A549 (cell line): ENCODE data around the gene IRF3. TPM values are rescaled to one million over a fixed set of nuclear protein-coding genes. Genes with fewer than 3 reads are reported as not detected.

ENCODE experiments used
- ATAC-seq, 2 experiments: fragments of 200-7000 bp in 1 of 2; fragments of >200 bp in 1 of 2; cut with Nextera tagmentation in 1 of 2; cut with Tn5 transposase in 1 of 2; 3 replicates each; pipeline versions ENCODE4 v1.8.0 to v1.9.1; 2018 to 2020; ENCODE audit warnings: mild to moderate bottlenecking in 1 of 2, moderate library complexity in 1 of 2
- CTCF ChIA-PET: fragments of 300-600 bp; sonication (Branson Sonifier 250); formaldehyde crosslinking; extraction: SDS; loops from one replicate; lab custom pipeline; 2021; ENCODE audit warnings: antibody characterized with exemption, inconsistent platforms; lab: Yijun Ruan, JAX
- POLR2A ChIA-PET: fragments of 350-600 bp; formaldehyde crosslinking; extraction: SDS; loops from one replicate; lab custom pipeline; 2021; ENCODE audit warnings: antibody characterized with exemption, inconsistent platforms; lab: Yijun Ruan, JAX
- DNase-seq, 2 experiments: peaks; one replicate each; pipeline versions ENCODE4 v3.0.0 to v3.0.0-alpha.2; 2011 to 2016; ENCODE audit warnings: low read depth in 1 of 2, low spot score in 1 of 2
- FAIRE-seq: peaks from 2 replicates; lab custom pipeline; 2011; peaks lifted over from hg19 to GRCh38; lab: Jason Lieb, UNC
- H3K27ac ChIP-seq, 2 experiments: fragments of >200 bp; sonication (Bioruptor Twin); formaldehyde crosslinking; 3 replicates each; pipeline ENCODE4 v1.5.1; 2016 to 2017
- H3K4me1 ChIP-seq: fragments of >200 bp; sonication (Bioruptor Twin); formaldehyde crosslinking; 3 replicates; pipeline ENCODE4 v1.6.1; 2016
- H3K4me2 ChIP-seq: fragments of >200 bp; sonication (Bioruptor Twin); formaldehyde crosslinking; 3 replicates; pipeline ENCODE4 v1.6.1; 2016
- H3K4me3 ChIP-seq: fragments of >200 bp; sonication (Bioruptor Twin); formaldehyde crosslinking; 3 replicates; pipeline ENCODE4 v1.5.1; 2016
- H3K9me3 ChIP-seq: fragments of >200 bp; sonication (Bioruptor Twin); formaldehyde crosslinking; 3 replicates; pipeline ENCODE4 v1.6.1; 2016
- BHLHE40 ChIP-seq: IDR thresholded peaks from 2 replicates; pipeline ENCODE4 v1.6.1; 2012; ENCODE audit warnings: low read depth, low read length, inconsistent platforms
- CBX2 ChIP-seq: fragments of 200-600 bp; sonication (generic); IDR thresholded peaks from 2 replicates; pipeline ENCODE4 v1.6.1; 2016; ENCODE audit warnings: low read depth, mild to moderate bottlenecking, borderline replicate concordance
- CBX8 ChIP-seq: fragments of 200-600 bp; sonication (generic); IDR thresholded peaks from 2 replicates; pipeline ENCODE4 v1.6.1; 2016
- CHD2 ChIP-seq: fragments of 150-350 bp; IDR thresholded peaks from 2 replicates; pipeline ENCODE4 v1.6.1; 2014; ENCODE audit warnings: low read length; ENCODE audit not compliant: partially characterized antibody
- CHD4 ChIP-seq: fragments of 200-600 bp; sonication (generic); IDR thresholded peaks from 2 replicates; pipeline ENCODE4 v1.6.1; 2016; ENCODE audit warnings: antibody characterized with exemption, mild to moderate bottlenecking, borderline replicate concordance
- EHMT2 ChIP-seq: fragments of 200-600 bp; sonication (generic); IDR thresholded peaks from 2 replicates; pipeline ENCODE4 v1.6.1; 2016; ENCODE audit warnings: antibody characterized with exemption, low read depth, mild to moderate bottlenecking, moderate library complexity
- ESRRA ChIP-seq: fragments of 150-350 bp; IDR thresholded peaks from 2 replicates; pipeline ENCODE4 v1.6.1; 2014; ENCODE audit warnings: mild to moderate bottlenecking, low read length, borderline replicate concordance
- FOSB ChIP-seq: fragments of 250-450 bp; sonication (Bioruptor Pico); IDR thresholded peaks from 2 replicates; pipeline ENCODE4 v1.5.0; 2020; ENCODE audit warnings: mild to moderate bottlenecking, moderate library complexity
- GATA3 ChIP-seq: IDR thresholded peaks from 2 replicates; pipeline ENCODE4 v1.6.1; 2012; ENCODE audit warnings: borderline replicate concordance
- HOXA7 ChIP-seq: fragments of 250-450 bp; sonication (Bioruptor Pico); IDR thresholded peaks from 2 replicates; pipeline ENCODE4 v1.5.0; 2020; ENCODE audit warnings: mild to moderate bottlenecking, moderate library complexity
- HOXB13 ChIP-seq: fragments of 250-450 bp; sonication (Bioruptor Pico); IDR thresholded peaks from 2 replicates; pipeline ENCODE4 v1.5.0; 2020; ENCODE audit warnings: low read depth, mild to moderate bottlenecking, moderate library complexity
- JUN ChIP-seq, 2 experiments: fragments of >200 bp; sonication (Bioruptor Twin); formaldehyde crosslinking; IDR thresholded peaks; 2 replicates in 1 of 2; 3 replicates in 1 of 2; pipeline ENCODE4 v1.6.1; 2016 to 2017
- JUNB ChIP-seq: fragments of >200 bp; sonication (Bioruptor Twin); formaldehyde crosslinking; IDR thresholded peaks from 2 replicates; pipeline ENCODE4 v1.6.1; 2016
- KDM1A ChIP-seq: fragments of 200-600 bp; sonication (generic); IDR thresholded peaks from 2 replicates; pipeline ENCODE4 v1.6.1; 2016; ENCODE audit warnings: low read depth, mild to moderate bottlenecking
- KDM5A ChIP-seq: fragments of 200-600 bp; sonication (generic); IDR thresholded peaks from 2 replicates; pipeline ENCODE4 v1.6.1; 2016; ENCODE audit warnings: antibody characterized with exemption, mild to moderate bottlenecking
- MAFK ChIP-seq: fragments of 450-650 bp; IDR thresholded peaks from 2 replicates; pipeline ENCODE4 v1.6.1; 2014; ENCODE audit not compliant: partially characterized antibody
- MYC ChIP-seq: IDR thresholded peaks from 2 replicates; pipeline ENCODE4 v1.6.1; 2012; ENCODE audit warnings: mild to moderate bottlenecking, inconsistent platforms, low read length, improper control_type of control experiment, borderline replicate concordance
- NPAS2 ChIP-seq: fragments of 250-450 bp; sonication (Bioruptor Pico); IDR thresholded peaks from 2 replicates; pipeline ENCODE4 v1.8.0; 2022; ENCODE audit warnings: mild to moderate bottlenecking, moderate library complexity, borderline replicate concordance
- NR3C1 ChIP-seq: fragments of >200 bp; sonication (Bioruptor Twin); formaldehyde crosslinking; IDR thresholded peaks from 3 replicates; pipeline ENCODE4 v1.6.1; 2017
- PHF8 ChIP-seq: fragments of 200-600 bp; sonication (generic); IDR thresholded peaks from 2 replicates; pipeline ENCODE4 v1.6.1; 2016; ENCODE audit warnings: low read depth, mild to moderate bottlenecking, antibody characterized with exemption, moderate library complexity, borderline replicate concordance
- POLR2AphosphoS2 ChIP-seq: conservative IDR thresholded peaks from 2 replicates; pipeline ENCODE4 v1.6.1; 2012; ENCODE audit warnings: low read length, improper control_type of control experiment, inconsistent platforms
- RAD21 ChIP-seq, 2 experiments: fragments of >200 bp in 1 of 2; sonication (Bioruptor Twin) in 1 of 2; formaldehyde crosslinking in 1 of 2; IDR thresholded peaks in 1 of 2; conservative IDR thresholded peaks in 1 of 2; 2 replicates in 1 of 2; 3 replicates in 1 of 2; pipeline ENCODE4 v1.6.1; 2012 to 2018; ENCODE audit warnings: inconsistent platforms in 1 of 2
- RARB ChIP-seq: fragments of 250-450 bp; sonication (Bioruptor Pico); IDR thresholded peaks from 2 replicates; pipeline ENCODE4 v1.8.0; 2021; ENCODE audit warnings: mild to moderate bottlenecking, moderate library complexity
- RCOR1 ChIP-seq: fragments of 150-350 bp; IDR thresholded peaks from 2 replicates; pipeline ENCODE4 v1.6.1; 2014; ENCODE audit warnings: antibody characterized with exemption, low read length, low read depth
- RFX5 ChIP-seq: fragments of 450-650 bp; IDR thresholded peaks from 2 replicates; pipeline ENCODE4 v1.7.1; 2014; ENCODE audit warnings: antibody characterized with exemption, mild to moderate bottlenecking, moderate library complexity
- SMC3 ChIP-seq: fragments of >200 bp; sonication (Bioruptor Twin); formaldehyde crosslinking; IDR thresholded peaks from 3 replicates; pipeline ENCODE4 v1.6.1; 2018; ENCODE audit warnings: inconsistent platforms
- TP53 ChIP-seq: fragments of 250-450 bp; sonication (Bioruptor Pico); IDR thresholded peaks from 2 replicates; pipeline ENCODE4 v1.5.0; 2021; ENCODE audit warnings: mild to moderate bottlenecking, moderate library complexity
- ZNF302 ChIP-seq: fragments of 250-450 bp; sonication (Bioruptor Pico); IDR thresholded peaks from 2 replicates; pipeline ENCODE4 v1.9.0; 2021; ENCODE audit warnings: inconsistent platforms, mild to moderate bottlenecking, moderate library complexity
- WGBS: methylation state at CpG from one replicate; pipeline ENCODE4 v1.1.6; 2017; ENCODE audit errors: missing lambda C conversion rate; 5-methylcytosine and 5-hydroxymethylcytosine counted together
- polyA plus RNA-seq, 4 experiments: library from polyadenylated mRNA; depleted of rRNA in 3 of 4; stranded (reverse); fragments of >200 nt; fragmentation: RNase III in 1 of 4; extraction: RNeasy Plus Mini Kit Qiagen cat#74134 plus additional on column Dnase treatment in 1 of 4; gene quantifications; 2 replicates in 3 of 4; 3 replicates in 1 of 4; pipeline ENCODE4 v1.2.3, GENCODE V29; 2011 to 2017
- TF ChIP-seq, protein P1 (sequence below): fragments of >200 bp; sonication (Bioruptor Twin); formaldehyde crosslinking; IDR thresholded peaks from 3 replicates; pipeline ENCODE4 v1.5.1; 2016
- TF ChIP-seq, protein P2 (sequence below): fragments of 250-450 bp; sonication (Bioruptor Pico); IDR thresholded peaks from 2 replicates; pipeline ENCODE4 v1.5.0; 2021; ENCODE audit warnings: mild to moderate bottlenecking, moderate library complexity, borderline replicate concordance
- TF ChIP-seq, protein P3 (sequence below): IDR thresholded peaks from 2 replicates; pipeline ENCODE4 v1.6.1; 2012; ENCODE audit warnings: low read depth, borderline replicate concordance

The IRF3 gene
- polyA plus RNA-seq, 2 of the 4 experiments (the other 2 are of a cell fraction), result 54.0 to 103 TPM

DNA sequence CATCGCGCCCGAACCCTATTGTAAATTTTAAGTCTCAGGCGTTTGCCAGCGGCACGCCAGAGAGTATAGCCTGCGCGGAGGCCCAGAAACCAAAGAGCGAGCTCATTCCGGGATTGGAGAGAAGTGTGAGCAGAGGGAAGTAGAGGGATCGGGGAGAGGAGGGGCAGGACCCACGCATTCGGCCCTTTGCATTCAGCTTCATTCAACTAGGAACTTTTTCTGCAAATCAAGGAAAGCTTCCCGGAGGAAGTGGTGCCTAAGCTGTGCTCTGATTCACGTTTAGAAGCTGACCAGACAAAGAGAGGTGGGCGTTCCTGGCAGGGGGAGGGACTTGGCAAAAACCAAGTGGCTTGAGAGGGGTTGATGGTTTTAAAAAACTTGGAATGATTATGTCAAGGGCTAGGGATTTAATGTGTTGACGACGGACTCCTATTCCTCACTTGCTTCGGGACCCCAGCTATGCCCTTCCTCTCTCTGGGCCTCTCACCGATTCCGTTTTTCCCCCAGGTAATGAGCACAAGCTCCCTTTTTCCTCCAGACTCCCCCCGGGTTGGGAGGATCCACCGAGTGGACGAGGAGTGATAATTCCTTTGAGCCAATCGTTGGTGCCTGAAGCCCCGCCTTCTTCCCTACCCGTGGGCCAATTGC, 10.6 kb upstream of the IRF3 start (continued):
- TF ChIP-seq, protein P1, sequence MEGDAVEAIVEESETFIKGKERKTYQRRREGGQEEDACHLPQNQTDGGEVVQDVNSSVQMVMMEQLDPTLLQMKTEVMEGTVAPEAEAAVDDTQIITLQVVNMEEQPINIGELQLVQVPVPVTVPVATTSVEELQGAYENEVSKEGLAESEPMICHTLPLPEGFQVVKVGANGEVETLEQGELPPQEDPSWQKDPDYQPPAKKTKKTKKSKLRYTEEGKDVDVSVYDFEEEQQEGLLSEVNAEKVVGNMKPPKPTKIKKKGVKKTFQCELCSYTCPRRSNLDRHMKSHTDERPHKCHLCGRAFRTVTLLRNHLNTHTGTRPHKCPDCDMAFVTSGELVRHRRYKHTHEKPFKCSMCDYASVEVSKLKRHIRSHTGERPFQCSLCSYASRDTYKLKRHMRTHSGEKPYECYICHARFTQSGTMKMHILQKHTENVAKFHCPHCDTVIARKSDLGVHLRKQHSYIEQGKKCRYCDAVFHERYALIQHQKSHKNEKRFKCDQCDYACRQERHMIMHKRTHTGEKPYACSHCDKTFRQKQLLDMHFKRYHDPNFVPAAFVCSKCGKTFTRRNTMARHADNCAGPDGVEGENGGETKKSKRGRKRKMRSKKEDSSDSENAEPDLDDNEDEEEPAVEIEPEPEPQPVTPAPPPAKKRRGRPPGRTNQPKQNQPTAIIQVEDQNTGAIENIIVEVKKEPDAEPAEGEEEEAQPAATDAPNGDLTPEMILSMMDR, result no peak
- TF ChIP-seq CBX8 (no peak), BHLHE40 (peak; percentile 92), TP53 (CRISPR knock-in tag) (peak; percentile 69; the same call in 1 of the 2 replicates), RARB (0 out of 2 replicates have a peak, but pooled peaks have one; percentile 51), CHD2 (no peak), JUNB (no peak), EHMT2 (no peak), JUN (IDR thresholded peaks at IDR 0.05) (peak; percentile 66 to 84; a peak in 3 of 5 replicates), MYC (0 out of 2 replicates have a peak, but pooled peaks have one; percentile 16), RFX5 (no peak)
- TF ChIP-seq, protein P2, sequence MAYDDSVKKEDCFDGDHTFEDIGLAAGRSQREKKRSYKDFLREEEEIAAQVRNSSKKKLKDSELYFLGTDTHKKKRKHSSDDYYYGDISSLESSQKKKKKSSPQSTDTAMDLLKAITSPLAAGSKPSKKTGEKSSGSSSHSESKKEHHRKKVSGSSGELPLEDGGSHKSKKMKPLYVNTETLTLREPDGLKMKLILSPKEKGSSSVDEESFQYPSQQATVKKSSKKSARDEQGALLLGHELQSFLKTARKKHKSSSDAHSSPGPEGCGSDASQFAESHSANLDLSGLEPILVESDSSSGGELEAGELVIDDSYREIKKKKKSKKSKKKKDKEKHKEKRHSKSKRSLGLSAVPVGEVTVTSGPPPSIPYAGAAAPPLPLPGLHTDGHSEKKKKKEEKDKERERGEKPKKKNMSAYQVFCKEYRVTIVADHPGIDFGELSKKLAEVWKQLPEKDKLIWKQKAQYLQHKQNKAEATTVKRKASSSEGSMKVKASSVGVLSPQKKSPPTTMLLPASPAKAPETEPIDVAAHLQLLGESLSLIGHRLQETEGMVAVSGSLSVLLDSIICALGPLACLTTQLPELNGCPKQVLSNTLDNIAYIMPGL (CRISPR knock-in tag), result no peak

DNA sequence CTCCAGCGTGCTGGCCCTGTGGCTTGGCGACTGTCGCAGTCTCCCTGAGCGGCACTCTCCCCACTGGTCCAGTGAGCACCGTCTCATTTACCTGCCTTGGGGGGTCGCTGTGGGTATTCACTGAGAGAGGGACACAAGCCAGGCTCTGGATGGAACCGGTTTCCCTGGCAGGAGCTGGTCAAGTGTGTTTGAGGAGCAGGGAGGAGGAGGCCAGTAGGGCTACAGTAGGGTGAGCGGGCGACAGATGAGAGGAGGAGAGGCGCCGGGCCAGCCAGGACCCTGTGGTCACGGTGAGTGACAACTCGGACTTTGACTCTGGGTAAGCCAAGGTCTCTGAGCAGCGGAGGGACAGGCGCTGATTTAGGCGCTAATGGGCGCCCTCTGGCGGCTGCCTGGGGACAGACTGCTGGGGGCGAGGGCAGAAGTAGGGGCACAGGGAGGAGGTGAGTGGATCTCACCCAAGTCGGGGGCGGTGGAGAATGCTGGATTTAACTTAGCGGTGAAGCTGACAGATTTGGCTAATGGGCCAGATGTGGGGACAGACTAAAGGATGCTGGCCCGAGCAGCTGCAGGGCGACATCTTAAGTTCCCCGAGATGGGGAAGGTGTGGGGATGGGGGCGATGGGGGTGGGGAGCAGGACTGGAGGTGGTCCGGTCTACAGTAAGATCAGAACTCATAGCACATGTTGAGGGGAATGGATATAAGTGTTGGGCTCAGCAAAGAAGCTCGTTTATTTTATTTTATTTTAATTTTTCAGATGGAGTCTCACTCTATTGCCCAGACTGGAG, 6.7 kb upstream of the IRF3 start:
- no peak overlapping the region for H3K4me3 ChIP-seq
- DNase-seq (peak; percentile 87 to 97), ATAC-seq (peak; percentile 47 to 53), FAIRE-seq (no peak)
- H3K9me3 ChIP-seq, result no peaks in the 10 kb centered on the region
- POLR2A ChIA-PET, result interaction anchor here (1.9 kb wide), 2 partner anchors 31 to 32 kb away, joined by 4 to 5 read pairs; partner anchors contain the start of genes RRAS and SCAF1
- H3K27ac ChIP-seq, result peak overlapping the region; percentile 57 to 80; a peak in 5 of 6 replicates
- peaks cover 11% of the 10 kb centered on the region for H3K4me1 ChIP-seq
- WGBS, result 21% methylated on average over 27 of the region's 28 CpGs
- peak overlapping the region; percentile 76 for H3K4me2 ChIP-seq
- CTCF ChIA-PET, result interaction anchor here (0.5 to 21.2 kb wide), 53 partner anchors 2 to 889 kb away, joined by 3 to 326 read pairs (median 5); partner anchors contain the start of genes ADM5, BCL2L12, CPT1C and IRF3
- TF ChIP-seq KDM5A (no peak), PHF8 (no peak), MYC (no peak), CBX8 (no peak), FOSB (CRISPR knock-in tag) (no peak), HOXA7 (CRISPR knock-in tag) (no peak), NR3C1 (no peak), CHD4 (no peak), ESRRA (no peak), JUNB (no peak), CBX2 (no peak), RCOR1 (no peak), RARB (no peak), MAFK (no peak), NPAS2 (CRISPR knock-in tag) (no peak), SMC3 (peak; percentile 77), RAD21 (conservative IDR thresholded peaks at IDR 0.05 in 1 of 2, IDR thresholded peaks at IDR 0.05 in 1 of 2) (peak; percentile 64 to 65), POLR2AphosphoS2 (no peak), JUN (IDR thresholded peaks at IDR 0.05) (no peak), ZNF302 (no peak), HOXB13 (CRISPR knock-in tag) (no peak), TP53 (CRISPR knock-in tag) (no peak), KDM1A (no peak), GATA3 (no peak)
- TF ChIP-seq, protein P1, result peak; percentile 94
- TF ChIP-seq, protein P3, sequence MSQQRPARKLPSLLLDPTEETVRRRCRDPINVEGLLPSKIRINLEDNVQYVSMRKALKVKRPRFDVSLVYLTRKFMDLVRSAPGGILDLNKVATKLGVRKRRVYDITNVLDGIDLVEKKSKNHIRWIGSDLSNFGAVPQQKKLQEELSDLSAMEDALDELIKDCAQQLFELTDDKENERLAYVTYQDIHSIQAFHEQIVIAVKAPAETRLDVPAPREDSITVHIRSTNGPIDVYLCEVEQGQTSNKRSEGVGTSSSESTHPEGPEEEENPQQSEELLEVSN, result no peak
